PFSK-1 (cell line): ENCODE measurements around the gene EHD1.

Experiments used
- FOXP2 ChIP-seq: optimal IDR thresholded peaks from 2 replicates; pipeline ENCODE3; 2011; ENCODE audit warnings: borderline replicate concordance, control low read depth, inconsistent platforms; ENCODE audit not compliant: insufficient read depth; ENCODE audit errors: extremely low read length, extremely low read depth
- POLR2AphosphoS5 ChIP-seq: IDR thresholded peaks from 2 replicates; pipeline ENCODE4 v1.6.1; 2012; ENCODE audit warnings: low read depth, mild to moderate bottlenecking, control low read depth, low read length, moderate library complexity
- REST ChIP-seq, 2 experiments: IDR thresholded peaks; 2 replicates each; pipeline versions ENCODE4 v1.6.1 to v1.8.0; 2011 to 2012; ENCODE audit warnings: low read depth in 2 of 2, low read length in 2 of 2, control low read depth in 1 of 2, inconsistent platforms in 1 of 2, mild to moderate bottlenecking in 1 of 2, moderate library complexity in 1 of 2; ENCODE audit not compliant: insufficient read depth in 1 of 2
- SIN3A ChIP-seq: IDR thresholded peaks from 2 replicates; pipeline ENCODE4 v1.6.1; 2012; ENCODE audit warnings: mild to moderate bottlenecking, low read length, moderate library complexity, borderline replicate concordance; ENCODE audit not compliant: insufficient read depth
- TAF1 ChIP-seq: IDR thresholded peaks from 2 replicates; pipeline ENCODE4 v1.6.1; 2012; ENCODE audit warnings: low read length, control low read depth, borderline replicate concordance; ENCODE audit not compliant: insufficient read depth

DNA sequence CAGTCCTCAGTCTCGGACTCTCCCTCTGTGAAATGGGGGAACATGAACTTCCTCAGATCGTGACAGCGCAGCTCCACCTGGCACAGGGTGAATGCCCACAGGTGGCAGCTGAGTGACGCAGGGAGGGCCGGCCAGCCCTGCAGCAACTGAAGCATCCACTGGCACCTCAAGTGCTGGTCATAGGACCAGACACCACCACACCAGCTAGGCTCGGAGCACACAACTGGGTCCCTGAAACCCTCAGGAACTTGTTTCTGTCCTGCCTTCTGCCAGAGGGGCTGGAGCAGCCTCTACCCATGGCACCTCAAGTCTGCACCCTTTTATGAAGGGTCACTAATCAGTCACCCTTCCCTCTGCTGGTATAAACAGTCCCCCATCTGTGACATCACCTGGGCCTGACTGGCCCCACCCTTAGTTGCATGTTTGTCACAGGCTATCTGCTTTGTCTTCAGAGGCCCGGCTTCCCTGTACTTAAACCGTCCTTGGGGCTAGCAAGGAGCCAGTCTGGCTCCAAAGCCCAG is 26.5 kb downstream of the EHD1 start:
- TF ChIP-seq TAF1 = no peak
- TF ChIP-seq REST (IDR thresholded peaks at IDR 0.05; ENCODE audit: insufficient read depth in 1 of 2, low read depth in 2 of 2, low read length in 2 of 2) = no peak
- TF ChIP-seq POLR2AphosphoS5 = no peak
- TF ChIP-seq SIN3A = no peak
- no peak for TF ChIP-seq FOXP2
